ENCODE results near the gene OR51E2.
"Not testable (repeated sequence)": the region's sequence is repeated elsewhere in the genome, so short reads cannot be mapped to it uniquely, and the experiment has no call there.

Gene OR51E2

DNA sequence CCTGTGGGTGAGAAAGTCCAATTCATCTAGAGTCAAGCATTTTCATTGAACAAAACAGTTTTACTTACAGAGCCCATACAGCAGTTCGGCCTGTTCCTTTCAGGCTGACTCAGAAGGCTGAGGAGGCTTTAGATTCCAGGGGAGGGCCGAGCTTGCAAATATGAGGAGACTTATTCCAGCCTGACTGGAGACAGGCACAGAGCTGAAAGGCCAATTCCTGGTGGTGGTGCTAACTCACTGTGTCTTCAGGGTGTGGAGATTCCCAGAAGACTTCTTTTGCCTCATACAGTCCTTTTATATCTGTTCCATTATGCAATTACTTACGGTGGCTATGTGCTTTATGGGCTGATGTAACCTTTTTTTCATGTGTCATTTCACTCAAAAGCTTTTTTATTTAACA lies at the start of gene OR51E2:
TSS of gene OR51E2 (minus strand) at position 269 of the 400 bp plus-strand sequence. CDS start 15,142 bp downstream, outside the sequence.
- DNase-seq: no peak

DNA sequence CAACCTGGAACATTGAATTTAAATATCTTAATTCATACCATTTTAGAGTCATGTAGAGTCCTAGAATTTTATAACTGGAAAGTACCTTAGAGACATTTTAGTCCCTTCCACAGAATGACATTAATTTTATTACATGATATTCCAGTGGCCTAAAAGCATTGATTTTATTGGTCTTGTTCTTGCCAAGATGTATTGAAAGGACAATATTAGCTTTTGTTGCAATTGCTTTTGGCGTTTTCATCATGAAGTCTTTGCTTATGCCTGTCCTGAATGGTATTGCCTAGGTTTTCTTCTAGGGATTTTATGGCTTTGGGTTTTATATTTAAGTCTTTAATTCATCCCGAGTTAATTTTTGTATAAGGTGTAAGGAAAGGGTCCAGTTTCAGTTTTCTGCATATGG lies 43.1 kb upstream of the OR51E2 start:
- no peak for DNase-seq

DNA sequence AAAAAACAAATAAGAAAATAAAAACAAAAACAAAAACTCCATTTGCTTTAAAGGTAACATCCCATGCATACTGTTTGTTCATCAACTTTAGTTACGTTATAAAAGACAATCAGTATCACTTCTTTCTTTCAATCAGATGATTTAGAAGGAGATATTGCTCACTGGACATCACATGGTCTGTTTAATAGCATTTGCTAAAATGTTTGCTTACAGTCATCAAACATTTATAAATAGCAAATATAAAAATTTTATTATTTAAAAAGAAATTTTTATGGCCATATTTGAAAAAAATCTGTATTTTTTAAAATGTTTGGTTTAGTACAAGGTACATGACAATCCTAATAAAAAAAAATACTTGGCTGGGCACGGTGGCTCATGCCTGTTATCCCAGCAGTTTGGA lies 29.5 kb upstream of the OR51E2 start:
- no peak for DNase-seq

GRCh38 chr11:4722616-4723534 lies 25.2 kb upstream of the OR51E2 start:
- DNase-seq: not testable (repeated sequence)

DNA sequence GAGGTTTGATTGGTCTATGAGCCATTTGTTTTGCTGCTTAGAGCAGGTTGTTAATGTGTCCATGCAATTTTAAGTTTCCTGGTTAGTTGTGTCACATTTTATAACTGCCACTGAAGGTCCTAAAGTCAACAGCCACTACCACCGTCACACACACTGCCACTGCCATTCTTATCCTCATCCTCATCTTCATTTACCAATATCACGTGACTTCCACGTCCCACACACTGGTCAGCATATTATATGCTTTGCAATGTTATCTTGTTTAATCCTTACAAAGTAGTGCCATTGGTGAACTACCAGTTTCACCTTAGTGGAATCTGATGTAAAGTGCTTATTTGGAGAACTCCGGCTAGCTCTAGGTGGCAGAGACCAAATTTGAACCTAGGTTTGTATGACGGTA lies 16.6 kb upstream of the OR51E2 start:
- no peak for DNase-seq

DNA sequence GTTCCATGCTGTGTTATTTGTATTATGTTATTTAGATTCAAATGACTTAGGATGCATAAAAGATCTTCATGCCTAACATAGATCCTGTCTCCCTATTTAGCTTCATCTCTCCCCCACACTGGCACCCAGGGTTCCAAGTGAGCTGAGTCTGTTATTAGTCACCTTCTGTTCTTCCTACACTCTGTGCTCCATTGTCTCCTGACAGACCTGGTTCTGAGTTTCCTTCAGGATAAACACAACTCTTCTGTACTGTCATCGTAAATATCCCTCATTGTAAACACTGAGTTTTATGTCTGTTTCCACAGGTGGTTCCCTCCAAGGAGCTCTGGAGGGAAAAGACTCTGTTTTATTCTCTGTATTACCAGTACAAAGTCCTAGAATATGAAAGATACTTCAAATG lies 15.6 kb upstream of the OR51E2 start:
- DNase-seq: no peak

DNA sequence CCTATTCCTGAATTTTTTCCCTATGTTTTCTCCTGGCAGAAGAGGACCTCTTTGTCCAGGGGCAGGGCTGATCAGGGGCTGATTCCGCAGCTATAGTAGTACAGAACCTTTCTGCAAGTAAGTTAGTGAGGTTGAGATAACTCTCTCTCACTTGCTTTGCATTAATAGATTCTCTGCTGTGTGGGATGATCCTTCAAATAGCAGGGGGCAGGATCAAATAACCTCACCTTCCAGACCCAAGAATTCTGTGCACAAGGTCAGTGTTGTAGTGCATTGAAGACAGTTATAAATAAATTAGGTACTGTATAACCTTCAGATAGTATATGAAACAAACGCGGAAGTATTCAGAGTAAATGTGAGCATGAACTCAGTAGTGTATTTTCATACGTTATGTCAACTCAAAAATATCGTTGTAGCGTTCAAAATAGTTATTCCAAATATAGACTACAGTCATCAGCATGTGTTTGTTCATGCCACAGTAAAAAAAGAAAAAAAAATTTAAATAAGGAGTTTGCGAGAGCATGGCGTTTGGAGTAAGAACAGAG lies 7.2 kb upstream of the OR51E2 start:
- DNase-seq: no peak

- DNase-seq: no peak
These were observed 6.6 kb upstream of the OR51E2 start, which contains the start of gene MMP26 for GRCh38 chr11:4704054-4704789. Gene MMP26 (plus strand): TSS chr11:4704784.

DNA sequence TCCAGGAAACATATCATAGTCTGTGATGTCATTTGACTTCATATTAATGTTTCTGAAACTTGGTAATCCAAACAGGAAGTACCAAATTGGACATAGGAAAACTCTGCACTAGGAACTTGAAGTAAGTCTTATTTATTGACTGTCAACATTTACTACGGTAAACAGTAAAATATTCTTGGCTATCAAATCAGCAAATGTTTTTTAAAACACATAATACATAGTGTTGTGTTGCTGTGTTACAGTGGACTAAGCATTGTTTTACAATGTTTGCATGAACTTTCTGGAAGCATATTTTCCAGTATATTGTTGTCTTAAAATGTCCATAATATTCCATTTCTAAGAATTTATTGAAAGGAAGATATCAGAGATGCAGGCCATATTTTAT lies 2.8 kb upstream of the OR51E2 start:
- DNase-seq: no peak

- no peak for DNase-seq
These were observed 2.2 kb upstream of the OR51E2 start for GRCh38 chr11:4699697-4700435.

GRCh38 chr11:4695442-4695841 lies 2.2 kb downstream of the OR51E2 start:
- DNase-seq: no peak

GRCh38 chr11:4684631-4685285 lies 12.9 kb downstream of the OR51E2 start:
- no peak for DNase-seq

DNA sequence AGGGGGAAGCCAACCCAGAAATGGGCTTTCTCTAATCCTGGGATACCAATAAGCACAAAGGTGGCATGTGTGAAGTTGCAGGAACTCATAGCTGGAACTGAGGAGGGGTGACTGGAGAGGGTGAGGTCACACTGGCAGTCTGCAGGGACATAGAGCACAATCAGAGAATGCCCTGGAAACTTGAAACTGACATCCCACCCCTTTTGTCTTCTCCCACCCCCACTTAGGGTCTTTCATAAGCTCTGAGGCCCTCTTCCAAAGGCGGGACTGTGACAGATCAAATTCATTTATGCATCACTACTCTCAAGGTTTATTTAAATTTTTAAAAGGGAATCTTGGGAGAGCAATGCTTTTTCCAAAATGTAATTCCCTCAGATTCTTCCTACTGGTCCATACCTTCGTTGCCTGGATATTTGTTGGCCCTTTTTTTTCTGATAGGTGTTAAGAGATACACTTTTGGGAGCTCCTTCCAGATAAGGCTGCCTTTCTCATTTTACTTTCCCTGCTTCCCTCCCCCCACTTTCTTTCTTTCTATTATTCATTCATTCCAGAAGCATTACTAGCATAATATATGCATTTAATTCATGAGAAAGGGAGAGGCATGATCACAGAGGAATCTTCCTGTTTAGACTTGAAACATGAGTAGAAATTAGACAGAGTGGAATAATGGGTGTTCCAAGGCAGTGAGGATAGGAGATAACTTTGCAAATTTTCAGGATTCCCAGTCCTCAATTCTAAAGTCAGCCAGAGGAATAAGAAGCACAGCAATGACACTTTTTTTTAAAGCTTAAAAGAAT lies 14.8 kb downstream of the OR51E2 start:
- DNase-seq: no peak

- DNase-seq: no peak
These were observed 17.3 kb downstream of the OR51E2 start for GRCh38 chr11:4680341-4680740.

DNA sequence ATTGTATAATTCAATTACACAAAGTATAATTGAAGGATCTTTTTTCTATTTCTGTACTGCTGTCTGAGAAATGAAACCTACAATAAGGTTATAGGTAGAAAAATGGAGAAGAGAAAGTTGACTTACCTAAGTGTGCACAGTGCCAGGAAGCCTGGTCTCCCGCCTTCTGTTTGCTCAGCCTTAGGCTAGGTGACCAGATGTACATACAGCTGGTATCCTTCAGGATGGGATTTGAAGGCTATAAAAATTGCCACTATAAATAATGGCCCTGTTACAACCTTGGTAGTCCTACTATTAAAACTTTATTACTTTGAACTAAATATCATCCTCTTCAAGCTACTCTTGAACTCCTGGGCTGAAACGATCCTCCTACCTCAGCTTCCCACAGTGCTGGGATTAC lies 19.7 kb downstream of the OR51E2 start:
- no peak for DNase-seq

GRCh38 chr11:4673781-4674180 lies 23.9 kb downstream of the OR51E2 start:
- DNase-seq: no peak

DNA sequence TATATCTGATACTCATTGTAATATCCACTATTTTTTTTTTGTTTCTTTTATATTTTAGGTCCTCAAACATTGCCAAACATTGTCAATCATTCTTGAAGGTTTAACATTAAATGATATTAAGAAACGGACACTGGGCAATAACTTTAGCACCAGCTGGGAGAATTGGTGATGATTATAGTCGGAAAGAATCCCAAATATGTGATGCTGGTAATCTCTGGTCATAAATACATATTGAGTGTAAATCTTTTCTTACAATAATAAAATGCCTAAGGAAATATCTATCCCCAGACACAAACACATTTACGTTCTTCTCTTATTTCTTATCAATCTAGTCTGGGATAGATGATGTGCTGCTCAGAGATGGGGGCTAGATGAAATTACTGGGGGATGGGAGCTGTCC lies 25.2 kb downstream of the OR51E2 start:
- no peak for DNase-seq

GRCh38 chr11:4671741-4672140 lies 25.9 kb downstream of the OR51E2 start:
- no peak for DNase-seq

- no peak for DNase-seq
These were observed 32.2 kb downstream of the OR51E2 start for GRCh38 chr11:4665424-4665823.

DNA sequence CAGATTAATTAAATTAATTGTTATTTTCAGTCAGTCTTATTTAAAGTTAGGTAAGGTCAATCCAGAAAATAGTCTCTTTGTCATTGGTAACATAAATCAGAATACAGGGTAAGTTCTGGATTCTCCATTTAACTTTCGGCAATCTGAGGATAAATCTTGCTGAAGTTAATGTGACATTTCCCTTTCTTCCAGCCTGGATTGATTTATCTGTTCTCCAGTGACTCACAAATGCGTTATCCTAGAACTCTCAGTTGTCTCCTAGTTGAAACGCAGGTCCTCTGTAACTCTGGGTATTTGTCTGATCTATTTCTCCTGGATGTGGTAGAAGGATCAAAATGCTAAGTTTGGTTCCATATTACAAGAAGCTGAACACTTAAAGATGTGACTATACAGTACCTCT lies 32.9 kb downstream of the OR51E2 start:
- no peak for DNase-seq

DNA sequence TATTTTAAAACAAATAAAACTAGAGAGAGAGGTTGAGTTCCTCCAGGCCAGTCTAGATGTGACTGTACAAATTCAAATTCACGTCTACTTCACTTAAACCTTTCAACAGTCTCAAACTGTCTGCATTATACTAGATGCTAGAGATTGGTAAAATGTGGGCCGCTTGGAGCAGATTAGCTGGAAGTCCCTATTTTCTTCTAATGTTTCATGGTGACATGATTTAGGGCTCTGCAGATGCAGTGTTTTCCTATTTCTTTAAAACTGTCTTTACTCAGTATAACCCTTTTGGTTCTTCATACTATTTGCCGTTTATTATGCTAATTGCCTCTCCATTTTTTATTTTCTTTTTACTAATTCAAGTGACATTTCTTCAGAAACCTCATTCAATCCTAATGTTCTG lies 33.5 kb downstream of the OR51E2 start:
- no peak for DNase-seq

DNA sequence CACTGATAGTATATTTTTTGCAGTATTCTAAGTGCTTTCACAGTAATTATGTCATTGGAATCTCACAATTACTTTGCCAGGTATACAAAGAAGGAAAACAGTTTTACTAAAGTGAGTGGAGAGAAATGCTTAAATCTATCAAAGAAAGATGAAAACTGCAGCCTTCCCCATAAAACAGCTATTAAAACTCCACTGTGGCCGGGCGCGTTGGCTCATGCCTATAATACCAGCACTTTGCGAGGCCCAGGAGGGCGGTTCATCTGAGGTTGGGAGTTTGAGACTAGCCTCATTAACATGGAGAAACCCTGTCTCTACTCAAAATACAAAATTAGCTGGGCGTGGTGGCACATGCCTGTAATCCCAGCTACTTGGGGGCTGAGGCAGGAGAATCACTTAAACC lies 34.8 kb downstream of the OR51E2 start:
- DNase-seq: no peak
